Choroid plexus epithelial cell (primary cell): Measurements from ENCODE around the gene PLEKHO2.
A peak's percentile ranks its signal among the peaks of the same experiment; 100 is the strongest.

ENCODE experiments used
- DNase-seq: peaks from one replicate; pipeline ENCODE4 v3.0.0-alpha.2; 2010; ENCODE audit warnings: low read depth
- H3K4me3 ChIP-seq: 2 replicates; pipeline ENCODE4 v1.5.1; 2011; ENCODE audit warnings: low read depth, mild to moderate bottlenecking, control low read depth, low read length, moderate library complexity
- TF ChIP-seq, protein P1 (sequence below): conservative IDR thresholded peaks from 2 replicates; pipeline ENCODE4 v1.5.1; 2011; ENCODE audit warnings: low read depth, mild to moderate bottlenecking, control low read depth, inconsistent platforms, low read length, moderate library complexity

PLEKHO2 gene

GRCh38 chr15:64857421-64857820 is 15.7 kb downstream of the PLEKHO2 start:
- TF ChIP-seq, protein P1, sequence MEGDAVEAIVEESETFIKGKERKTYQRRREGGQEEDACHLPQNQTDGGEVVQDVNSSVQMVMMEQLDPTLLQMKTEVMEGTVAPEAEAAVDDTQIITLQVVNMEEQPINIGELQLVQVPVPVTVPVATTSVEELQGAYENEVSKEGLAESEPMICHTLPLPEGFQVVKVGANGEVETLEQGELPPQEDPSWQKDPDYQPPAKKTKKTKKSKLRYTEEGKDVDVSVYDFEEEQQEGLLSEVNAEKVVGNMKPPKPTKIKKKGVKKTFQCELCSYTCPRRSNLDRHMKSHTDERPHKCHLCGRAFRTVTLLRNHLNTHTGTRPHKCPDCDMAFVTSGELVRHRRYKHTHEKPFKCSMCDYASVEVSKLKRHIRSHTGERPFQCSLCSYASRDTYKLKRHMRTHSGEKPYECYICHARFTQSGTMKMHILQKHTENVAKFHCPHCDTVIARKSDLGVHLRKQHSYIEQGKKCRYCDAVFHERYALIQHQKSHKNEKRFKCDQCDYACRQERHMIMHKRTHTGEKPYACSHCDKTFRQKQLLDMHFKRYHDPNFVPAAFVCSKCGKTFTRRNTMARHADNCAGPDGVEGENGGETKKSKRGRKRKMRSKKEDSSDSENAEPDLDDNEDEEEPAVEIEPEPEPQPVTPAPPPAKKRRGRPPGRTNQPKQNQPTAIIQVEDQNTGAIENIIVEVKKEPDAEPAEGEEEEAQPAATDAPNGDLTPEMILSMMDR, result no peak
- H3K4me3 ChIP-seq, result no peak overlapping the region
- peak; percentile 86 for DNase-seq

GRCh38 chr15:64858021-64858575 is 16.4 kb downstream of the PLEKHO2 start:
- no peak overlapping the region for H3K4me3 ChIP-seq
- TF ChIP-seq, protein P1, result no peak
- DNase-seq, result no peak

DNA sequence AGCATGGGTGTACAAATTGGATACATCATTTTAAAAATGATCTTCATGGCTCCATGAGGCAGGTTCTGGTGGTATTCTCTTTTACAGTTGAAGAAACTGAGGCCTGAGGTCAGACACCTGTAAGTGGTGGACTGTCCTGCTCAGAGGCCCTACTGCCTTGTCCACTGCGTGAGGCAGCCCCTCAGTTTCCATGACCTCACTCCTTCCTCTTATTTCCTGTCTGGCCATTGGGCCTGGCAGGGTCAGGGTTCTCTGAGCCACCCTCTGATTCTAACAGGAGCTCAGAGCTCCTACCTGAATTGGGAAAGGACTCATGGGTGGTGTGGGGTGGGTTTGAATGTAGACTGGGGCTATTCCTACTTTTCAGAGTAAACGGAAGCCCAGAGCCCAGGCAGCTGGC is 17.5 kb downstream of the PLEKHO2 start:
- TF ChIP-seq, protein P1, result no peak
- DNase-seq, result no peak
- no peak overlapping the region for H3K4me3 ChIP-seq

GRCh38 chr15:64861331-64861730 is 19.6 kb downstream of the PLEKHO2 start:
- TF ChIP-seq, protein P1, result no peak
- H3K4me3 ChIP-seq, result no peak overlapping the region
- no peak for DNase-seq

- no peak for DNase-seq
- H3K4me3 ChIP-seq, result no peak overlapping the region
- TF ChIP-seq, protein P1, result no peak
These were observed 20.2 kb downstream of the PLEKHO2 start for GRCh38 chr15:64861960-64862359.

GRCh38 chr15:64862408-64862807 is 20.7 kb downstream of the PLEKHO2 start:
- TF ChIP-seq, protein P1, result no peak
- H3K4me3 ChIP-seq, result no peak overlapping the region
- no peak for DNase-seq

GRCh38 chr15:64864068-64864467 is 22.4 kb downstream of the PLEKHO2 start:
- no peak overlapping the region for H3K4me3 ChIP-seq
- no peak for DNase-seq
- TF ChIP-seq, protein P1, result no peak
